DMS79 (cell line): Measurements from ENCODE around the gene PSAT1.

Experiments used
- DNase-seq: peaks from one replicate; lab custom pipeline; 2025; lab: John Stamatoyannopoulos, UW

PSAT1 gene

DNA sequence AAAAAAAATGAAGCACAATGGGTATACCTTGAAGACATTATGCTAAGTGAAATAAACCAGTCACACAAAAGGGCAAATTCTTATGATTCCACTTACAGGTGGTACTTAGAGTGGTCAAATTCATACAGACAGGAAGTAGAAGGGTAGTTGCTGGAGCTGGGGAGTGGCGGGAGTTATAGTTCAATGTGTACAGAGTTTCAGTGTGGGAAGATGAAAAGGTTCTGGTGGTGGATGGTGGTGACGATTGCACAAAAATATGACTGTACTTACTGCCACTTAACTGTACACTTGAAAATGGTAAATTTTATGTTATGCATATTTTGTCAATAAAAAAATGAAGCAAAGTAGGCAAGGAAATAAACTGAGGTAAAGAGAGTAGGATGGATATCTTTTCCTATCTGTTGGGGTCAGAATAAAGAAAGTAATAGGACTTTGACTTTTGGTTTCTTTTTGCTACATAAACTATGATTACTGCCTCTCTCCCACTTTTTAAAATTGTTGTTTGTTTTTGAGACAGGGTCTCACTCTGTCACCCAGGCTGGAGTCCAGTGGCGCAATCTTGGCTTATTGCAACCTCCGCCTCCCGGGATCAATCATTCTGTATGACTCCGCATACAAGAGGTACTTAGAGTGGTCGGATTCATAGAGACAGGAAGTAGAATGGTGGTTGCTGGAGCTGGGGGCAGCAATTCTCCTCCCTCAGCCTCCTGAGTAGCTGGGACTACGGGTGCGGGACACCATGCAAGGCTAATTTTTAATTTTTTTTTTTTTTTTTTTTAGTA is 4.0 kb upstream of the PSAT1 start:
- DNase-seq, result no peak

DNA sequence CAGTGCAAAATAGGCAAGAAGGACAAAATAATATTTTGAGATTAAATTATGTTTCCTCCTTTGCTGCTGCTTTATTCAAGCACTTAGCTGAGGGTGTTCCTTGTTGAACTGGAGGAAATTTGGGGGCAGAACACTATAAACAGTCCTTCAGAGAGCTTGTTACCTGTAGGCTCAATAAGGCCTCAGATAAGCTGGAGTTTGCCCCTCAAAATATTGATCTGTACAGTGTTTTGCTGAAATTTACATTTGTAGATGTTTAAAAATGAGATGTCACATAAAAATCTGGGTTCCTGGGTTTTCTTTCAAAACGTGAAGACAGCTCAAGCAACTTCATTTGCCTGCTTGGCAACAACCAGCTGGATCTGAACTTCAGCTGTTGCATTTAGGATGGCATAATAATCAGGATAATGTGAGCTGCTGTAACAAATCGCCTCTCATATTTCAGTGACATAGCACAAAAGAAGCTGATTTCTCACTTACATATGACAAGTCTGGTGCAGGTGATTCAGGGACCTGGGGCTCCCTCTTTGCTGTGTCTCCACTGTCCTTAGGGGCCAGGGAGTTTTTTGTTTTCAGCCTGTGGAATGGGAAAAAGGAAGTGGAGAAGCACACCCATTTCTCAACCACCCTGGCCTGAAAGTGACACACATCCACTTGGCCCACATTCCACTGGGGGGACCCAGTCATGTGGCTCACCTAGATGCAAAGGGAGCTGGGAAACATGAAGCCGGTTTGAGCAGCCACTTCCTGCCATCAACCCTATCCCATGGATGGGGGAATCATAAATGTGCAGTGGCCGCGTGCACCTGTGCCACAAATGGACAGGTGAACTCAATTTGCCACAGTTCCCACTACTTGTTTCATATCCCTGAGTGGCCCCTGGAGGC is 2.4 kb upstream of the PSAT1 start:
- no peak for DNase-seq

DNA sequence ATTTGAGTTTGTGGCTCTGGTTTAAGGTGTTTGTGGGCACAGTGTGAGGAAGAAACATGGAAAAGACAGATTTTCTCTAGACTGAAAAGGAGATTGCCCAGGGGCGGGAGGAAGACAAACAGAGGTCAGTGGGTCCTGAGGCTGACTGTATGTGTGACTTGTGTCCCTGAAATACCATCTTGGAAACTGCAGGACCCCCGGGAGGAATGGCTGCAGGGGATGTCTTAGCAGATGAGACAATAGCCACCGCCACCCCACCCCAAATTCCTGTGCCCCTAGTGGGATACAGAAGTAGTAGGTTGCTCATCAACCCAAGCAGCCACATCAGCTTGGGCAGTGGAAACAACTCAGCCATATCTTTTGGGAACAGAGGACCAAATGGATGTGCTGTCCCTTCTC is 1.7 kb upstream of the PSAT1 start:
- no peak for DNase-seq

DNA sequence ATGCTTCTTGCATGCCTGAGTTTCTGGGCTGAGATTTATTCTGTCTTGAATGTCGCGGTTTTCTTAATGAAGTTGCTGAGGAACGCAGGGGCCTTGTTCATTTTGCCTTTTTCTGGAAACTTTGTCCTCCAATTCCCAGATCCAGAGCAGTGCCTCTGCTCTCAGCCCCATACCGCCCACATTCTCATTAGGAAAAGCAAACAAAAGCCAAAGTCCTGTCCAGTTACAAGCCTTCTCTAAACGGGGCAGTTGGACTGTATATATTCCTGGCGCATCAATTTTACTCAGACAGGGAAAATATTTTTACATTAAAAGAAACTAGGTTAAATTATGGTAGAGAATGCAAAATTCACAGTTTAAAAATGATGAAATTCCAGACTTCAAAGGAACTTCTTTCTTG is 1.2 kb upstream of the PSAT1 start:
- DNase-seq, result no peak

DNA sequence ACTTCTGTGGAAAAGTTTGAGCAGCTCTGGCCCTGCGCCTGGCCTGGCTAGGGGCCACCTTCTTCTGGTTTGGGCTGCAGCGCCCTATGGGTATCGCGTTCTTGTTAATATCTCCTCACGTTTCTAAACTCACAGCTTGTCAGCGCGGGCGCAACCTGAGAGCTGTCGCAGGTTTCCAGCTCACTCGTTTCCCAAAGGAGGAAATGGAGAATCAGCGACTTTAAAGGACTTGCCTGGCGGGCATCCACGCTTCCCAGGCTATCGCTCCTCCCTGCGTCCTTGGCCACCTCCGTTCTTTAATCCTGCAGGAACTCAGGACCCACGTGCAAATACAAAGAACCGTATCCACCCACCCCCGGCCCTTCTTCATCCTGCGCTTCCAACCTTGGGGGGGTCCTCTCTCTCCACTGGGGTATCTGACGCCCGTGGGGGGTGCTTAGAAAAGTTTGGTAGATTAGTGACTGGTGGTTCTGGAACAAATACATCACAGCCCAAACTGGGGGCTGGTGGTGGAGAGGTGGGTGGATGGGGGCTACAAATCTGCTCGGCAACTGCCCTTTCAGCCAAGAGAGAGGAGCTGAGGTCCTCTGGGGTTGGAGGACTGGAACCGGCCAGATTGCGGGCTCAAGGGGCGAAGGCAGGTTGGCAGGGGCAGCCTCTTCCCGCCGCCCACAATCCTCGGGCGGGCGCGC is 578 bp upstream of the PSAT1 start:
- peak; percentile 23 for DNase-seq

DNA sequence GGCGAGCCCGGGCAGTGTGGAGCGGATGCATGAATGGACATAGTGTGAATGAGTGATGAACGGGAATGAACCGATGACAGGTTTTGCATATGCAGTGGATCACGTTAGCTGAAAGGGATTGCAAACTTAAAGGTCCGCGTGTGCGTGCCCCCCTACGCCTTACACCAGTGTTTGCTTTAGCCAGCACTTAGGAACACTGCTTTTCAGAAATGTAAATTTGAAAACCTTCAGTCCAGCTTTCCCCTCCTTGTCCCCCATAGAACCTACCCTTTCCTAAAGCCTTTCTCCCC is 692 bp downstream of the PSAT1 start:
- no peak for DNase-seq

DNA sequence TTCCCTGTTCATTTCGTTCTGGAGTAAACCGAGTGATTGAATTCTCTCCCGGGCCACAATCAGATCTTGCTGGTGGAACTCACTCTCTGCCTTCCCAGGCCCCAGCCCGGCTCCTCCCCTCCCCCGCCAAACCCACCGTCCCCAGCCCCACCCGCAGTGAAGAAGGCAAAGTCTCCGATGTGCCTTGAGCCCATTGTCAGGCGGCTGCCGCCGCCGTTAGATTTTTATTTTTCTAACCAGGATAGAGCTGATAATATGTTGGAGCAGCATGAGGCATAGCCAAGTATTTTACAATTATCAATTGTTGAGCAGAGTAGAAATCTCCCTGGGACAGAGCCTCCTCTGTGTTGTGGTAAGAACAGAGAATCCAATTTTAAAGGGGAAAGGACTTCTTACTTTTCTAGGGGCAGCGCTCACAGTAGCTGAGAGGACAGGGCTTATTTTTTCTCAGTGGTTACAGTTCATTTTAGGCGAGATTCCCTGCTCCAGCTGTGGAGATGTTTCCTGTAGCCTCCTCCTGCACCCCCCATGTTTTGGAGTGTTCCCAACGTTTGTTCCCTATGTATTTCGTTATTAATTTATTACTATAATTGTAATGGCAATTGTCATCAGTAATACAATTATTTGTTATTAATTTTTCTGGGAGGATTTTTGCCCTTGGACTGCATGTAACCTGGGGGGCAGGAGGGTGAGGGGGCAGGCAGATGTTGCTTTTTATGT is 1.3 kb downstream of the PSAT1 start:
- no peak for DNase-seq

DNA sequence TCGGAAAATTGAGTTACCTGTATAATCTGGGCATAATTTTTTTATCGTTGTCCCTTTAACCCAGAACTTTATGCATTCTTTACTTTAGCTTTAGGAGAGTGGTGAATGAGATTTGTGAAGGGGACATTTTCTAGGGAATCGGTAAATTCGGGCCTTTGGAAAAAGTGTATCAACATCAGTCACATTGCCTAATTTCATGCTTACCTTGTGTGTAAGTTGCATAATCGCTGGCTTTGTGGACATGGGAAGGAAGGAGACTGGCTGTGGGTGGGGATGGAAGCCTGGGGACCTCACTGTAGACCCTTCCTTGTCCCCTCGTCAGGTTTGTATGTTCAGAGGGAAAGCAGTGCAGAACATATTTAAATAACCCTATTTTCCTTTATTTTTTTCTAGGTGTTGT is 3.3 kb downstream of the PSAT1 start:
- DNase-seq, result no peak

DNA sequence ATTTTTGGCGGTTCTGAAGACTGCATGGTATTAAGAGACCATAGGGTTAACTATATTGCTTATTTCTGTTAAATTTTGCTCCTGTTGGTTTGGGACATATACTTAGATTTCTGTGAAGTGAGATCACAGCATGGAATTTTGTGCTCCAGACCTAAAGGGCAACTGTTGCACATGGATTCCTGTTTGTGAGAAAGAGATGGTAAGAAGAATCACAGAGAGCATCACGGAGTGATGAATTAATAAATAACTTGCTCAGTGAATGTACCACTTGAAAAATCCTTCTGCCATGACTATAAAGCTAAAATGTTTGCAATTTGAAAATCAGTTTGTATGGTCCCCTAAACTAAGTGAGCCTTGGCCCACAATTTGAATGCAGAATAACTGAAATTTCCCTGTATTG is 4.5 kb downstream of the PSAT1 start:
- no peak for DNase-seq

DNA sequence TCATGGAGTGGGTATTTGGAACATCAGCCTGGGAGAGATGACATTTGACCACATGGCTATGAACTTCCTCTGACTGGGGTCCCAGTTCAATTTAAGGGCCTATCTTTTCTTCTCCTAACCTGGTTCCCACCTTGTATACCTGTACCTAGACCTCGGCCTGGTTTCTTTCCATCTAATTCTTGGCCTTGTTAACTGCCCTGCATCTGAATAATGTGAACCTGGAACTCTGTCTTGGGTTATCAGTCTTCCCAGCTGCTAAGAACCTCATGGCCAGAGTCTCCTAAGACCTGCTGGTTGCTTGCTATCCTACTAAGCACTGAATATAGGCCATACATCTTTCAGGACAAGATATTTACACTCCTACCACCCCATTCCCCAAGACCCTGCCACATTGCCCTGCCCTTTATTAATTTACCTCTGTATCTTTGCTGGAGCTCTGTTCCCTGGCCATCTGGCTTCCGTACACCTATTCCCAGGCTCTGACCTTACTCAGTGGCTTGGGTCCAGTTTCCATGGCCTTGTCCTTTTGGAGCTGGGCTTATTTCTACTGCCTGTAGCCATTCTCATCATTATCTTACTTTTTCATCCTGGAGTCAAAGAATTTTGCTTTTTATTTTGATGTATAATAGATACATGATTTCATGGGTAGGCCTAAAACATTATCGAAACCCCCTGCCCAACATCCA is 6.6 kb downstream of the PSAT1 start:
- DNase-seq, result no peak

DNA sequence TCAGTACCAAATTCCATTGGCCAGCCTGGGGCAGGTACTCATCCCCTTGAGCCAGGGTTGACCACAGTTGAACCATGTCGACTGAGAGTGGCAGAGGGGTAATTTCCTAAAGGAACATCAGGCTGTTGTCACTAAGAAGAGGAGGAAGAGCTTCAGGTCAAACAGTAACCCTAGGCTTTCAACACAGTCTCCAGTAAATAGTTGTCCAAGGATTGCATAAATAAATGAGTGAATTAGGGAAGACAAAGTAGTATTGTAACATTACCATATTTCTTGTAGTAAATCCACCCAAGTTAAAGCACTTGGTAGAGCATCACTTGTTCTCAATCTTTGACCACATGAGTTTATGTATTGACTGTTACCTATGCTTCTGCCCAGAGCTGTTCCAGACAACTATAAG is 7.4 kb downstream of the PSAT1 start:
- no peak for DNase-seq

DNA sequence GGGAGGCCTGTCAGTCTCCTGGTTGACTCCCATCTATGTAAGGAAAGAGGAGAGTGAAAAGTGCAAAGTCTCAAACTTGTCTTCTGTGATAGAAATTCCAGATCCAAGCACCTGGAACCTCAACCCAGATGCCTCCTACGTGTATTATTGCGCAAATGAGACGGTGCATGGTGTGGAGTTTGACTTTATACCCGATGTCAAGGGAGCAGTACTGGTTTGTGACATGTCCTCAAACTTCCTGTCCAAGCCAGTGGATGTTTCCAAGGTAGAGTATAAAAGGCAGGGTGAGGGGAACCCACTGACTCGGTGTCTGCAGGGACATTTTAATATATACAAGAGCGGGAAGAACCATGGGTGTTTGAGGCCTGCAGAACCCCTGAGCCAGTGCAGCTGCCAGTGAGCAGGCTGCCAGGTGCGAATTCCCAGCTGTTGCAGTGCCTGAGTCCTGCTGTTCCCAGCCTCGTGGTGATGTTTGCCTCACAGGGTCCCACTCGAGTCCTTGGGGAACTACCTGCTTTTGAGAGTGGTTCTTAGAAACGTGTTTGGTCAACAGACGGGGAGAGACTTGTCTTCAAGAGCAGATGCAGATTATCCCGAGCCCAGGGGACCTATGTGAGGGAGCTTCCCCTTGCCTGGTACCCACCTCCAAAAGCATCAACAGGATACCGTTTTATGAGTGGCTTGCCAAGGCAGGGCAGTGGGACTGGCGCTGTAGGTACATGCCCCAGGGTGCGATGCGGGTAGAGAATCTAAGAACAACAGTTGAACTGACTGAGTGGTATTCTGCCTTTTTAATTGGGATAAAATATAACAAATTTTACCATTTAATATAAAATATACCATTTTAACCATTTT is 9.5 kb downstream of the PSAT1 start:
- DNase-seq, result no peak

DNA sequence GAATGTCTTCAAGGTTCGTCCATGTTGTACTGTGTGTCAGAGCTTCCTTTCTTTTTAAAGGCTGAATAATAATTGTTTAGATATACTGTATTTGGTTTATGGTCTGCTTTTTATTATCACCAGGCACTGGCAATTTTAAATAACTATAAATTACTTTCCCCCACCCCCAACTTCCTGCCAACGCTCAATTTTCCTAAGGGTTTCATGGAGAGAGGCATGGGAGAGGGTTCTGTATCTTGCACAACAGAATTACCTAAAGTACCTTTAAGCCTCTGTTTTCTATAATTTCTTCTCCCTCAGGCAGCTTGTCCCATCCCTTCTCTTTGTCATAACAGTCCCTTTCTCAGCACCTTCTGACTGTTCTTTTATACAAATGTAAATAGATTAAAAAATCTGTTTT is 10.4 kb downstream of the PSAT1 start:
- DNase-seq, result no peak

DNA sequence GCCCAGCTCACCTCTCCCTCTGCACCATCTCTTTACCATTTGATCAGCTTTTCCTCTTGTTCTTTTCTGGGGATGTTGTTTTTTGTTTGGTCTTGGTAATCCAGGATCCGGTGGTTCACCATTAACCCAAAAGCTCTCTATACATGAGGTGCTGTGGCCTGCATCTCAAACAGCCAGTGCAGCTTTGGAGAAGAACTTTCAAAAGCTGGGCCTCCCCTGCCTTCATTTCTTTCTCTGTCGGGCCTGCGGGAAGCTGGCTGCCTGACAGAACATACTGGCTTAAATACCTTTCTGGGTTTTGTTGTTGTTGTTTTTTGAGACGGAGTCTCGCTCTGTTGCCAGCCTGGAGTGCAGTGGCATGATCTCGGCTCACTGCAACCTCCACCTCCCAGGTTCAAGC is 12.1 kb downstream of the PSAT1 start:
- DNase-seq, result no peak

DNA sequence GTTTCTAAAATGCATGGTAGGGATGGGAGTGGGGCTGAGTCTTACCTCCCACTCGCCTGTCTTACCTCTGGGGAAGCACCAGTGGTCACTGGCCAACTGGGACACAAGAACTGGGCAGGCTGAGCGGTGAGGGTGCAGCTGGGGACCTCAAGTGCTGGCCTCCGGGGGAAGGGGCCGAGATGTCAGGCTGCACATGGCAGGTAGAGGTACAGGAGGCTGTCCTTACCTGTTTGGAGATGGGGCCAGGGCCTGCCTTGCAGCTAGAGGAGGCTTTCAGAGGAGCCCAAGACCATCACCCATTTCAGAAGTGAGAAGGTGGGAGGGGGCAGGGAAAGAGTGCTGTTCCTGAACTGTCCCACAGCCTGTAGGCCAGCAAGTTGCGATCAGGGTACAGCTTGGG is 14.2 kb downstream of the PSAT1 start:
- DNase-seq, result no peak

DNA sequence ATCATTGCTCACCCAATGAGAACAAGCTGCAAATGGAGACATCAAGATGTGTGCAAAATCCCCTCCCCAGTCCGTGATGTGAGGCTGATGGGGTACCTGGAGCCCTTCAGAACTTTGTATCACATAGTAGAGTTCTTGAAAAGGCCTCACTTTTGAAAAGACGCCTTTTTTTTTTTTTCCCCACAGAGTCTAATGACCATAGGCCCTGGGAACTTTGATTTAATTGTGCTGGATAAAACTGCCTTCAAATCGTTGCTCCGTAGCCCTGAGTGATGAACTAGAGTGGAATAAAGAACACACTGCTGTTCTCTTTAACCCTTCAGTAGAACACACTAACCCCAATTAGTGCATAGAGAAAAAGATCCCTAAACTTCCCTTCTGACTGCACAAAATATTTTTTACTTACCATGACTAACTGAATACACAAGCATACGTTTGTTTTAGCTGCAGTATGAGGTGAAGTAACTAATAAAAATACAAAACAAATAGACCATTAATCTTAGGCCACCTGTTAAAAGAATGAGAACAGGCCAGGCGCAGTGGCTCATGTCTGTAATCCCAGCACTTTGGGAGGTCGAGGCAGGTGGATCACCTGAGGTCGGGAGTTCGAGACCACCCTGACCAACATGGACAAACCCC is 15.1 kb downstream of the PSAT1 start:
- DNase-seq, result no peak

DNA sequence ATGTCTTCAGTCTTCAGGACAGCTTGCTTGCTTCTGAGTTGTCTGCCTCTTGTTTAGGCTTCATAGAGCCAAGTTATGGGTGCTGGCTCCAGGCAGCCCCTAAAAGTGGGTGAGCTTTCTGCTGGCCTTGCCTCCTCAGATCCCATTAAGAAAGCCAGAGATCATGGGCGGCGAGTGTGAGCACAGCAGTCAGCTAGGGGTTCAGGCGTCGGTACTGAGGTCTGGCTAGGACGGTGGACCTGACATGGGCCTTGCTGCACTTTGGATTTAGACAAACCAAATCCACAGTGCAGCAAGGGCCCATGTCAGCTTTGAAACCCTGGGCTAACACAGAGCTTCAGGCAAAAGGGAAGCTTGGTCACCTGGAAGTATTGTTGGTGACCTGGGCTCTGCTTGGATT is 17.6 kb downstream of the PSAT1 start:
- no peak for DNase-seq

DNA sequence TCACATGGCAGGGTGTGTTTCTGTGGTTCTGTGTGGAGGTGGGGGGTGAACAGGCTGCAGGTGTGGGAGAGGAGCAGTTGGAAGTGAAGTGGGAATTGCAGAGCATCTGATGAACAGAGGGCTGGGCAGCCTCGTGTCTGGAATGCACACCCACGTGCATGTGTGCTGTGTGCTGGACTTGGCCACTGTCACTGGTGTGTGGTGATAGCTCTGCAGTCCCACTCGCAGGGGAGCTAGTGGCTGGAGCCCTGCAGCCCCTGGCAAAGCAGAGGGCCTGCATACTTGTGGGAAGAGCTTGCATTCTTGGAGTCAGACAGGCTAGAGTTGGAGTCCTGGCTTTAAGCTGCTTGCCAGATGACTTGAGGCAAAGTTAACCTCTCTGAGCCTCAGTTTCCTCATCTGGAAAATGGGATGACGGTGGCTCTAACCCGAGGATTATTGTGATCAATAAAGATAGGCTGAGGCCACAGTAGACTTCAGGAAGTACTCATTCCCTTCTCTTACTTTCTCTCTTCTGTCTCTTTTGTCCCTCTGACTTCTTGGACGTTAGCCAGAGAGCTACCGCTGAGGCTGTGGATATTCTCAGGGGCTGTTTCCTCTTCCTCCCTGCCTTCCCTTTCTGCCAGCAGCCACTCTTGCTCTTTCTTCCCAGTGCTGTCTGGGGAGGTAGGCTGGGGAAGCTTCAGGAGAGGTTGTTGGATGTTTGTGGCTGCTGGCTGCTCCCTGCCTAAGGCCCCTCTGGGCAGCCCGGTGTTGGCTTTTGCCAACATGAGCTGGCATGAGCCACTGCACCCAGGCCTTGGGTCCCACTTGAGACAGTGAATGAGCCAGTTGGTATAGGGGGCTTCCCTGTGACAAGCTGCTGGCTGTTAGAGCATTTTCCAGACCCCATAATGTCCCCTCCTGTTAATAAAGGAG is 18.3 kb downstream of the PSAT1 start:
- DNase-seq, result no peak

DNA sequence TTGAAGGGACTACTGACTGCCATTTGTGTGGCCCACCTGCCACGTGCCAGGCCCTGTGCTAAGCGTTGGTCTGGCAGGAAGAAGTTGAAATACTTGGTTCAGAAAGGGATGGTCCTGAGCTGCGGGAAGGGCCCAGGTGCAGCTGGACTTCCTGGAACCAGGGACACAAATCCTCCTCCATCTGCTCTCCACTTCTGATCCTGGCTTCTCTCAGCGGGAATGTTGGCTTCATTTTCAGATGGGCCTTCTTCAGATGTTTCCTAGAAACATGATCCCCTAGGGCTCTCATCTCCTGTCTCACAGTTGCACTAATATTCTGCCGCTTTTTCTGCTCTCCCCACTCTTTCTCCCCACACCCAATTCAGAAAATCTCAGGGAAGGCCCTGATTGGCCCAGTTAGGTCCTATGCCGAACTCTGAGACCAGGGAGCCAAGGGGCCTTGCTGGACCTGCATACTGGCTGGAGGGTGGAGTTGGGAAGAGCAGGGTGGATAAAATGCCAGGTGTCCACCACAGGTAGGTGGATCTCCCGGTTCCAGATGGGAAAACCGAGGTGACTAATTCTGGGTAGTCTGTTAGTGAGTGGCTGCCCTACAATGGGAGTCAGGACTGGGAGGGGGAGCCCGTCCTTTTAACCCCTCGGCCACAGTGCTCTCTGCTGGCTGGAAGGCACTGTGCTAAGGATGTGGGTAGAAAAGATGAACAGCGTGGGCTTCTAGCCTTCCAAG is 19.4 kb downstream of the PSAT1 start:
- DNase-seq, result no peak
